ENCODE data around the gene DYNLL2. TPM values are rescaled to one million over a fixed set of nuclear protein-coding genes. Genes with fewer than 3 reads are reported as not detected.

DYNLL2 gene
- total and polyA plus RNA-seq, 9 of the 15 experiments (the other 6 are each of a cell fraction or from before 2014, with no cell fraction given) = 1.8 to 24.5 (median 13.0) TPM

- TF ChIP-seq ARID4B (CRISPR knock-in tag; IDR thresholded peaks at IDR 0.05) (no peak), NR1H2 (CRISPR knock-in tag; IDR thresholded peaks at IDR 0.05) (no peak), ARID2 (IDR thresholded peaks at IDR 0.05) (0 out of 2 replicates have a peak, but pooled peaks have one; percentile 25), ZNF232 (CRISPR knock-in tag; IDR thresholded peaks at IDR 0.05) (no peak), MIER1 (IDR thresholded peaks at IDR 0.05; ENCODE audit: low read depth) (peak; percentile 81), SNAPC5 (CRISPR knock-in tag; IDR thresholded peaks at IDR 0.05) (no peak), MAZ (CRISPR knock-in tag; conservative IDR thresholded peaks at IDR 0.05 in 1 of 2, IDR thresholded peaks at IDR 0.05 in 1 of 2) (peak in 1 of 2 experiments; percentile 59; a peak in 1 of 4 replicates), SMARCA4 (IDR thresholded peaks at IDR 0.05) (peak; percentile 62; the same call in 1 of the 2 replicates)
These were observed 1.2 kb downstream of the DYNLL2 start (continued) for GRCh38 chr17:58084317-58084981.
